ENCODE measurements around the gene BCAS1.

DNA sequence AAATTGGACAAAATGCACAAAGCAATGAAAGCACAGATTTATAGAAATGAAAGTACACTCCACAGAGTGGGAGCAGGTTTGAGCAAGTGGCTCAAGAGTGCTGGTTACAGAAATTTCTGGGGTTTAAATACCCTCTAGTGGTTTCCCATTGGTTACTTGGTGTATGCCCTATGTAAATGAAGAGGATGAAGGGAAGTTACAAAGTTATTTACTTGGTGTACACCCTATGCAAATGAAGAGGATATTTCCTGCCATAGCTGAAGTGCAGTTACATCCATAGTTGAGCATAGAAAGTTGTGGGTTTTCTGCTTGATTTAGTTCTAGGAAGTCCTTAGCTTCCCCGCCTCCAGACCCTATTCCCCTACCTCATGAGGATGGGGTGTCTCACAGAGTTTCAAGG is 22.7 kb downstream of the BCAS1 start:
- TF ChIP-seq, protein P1, sequence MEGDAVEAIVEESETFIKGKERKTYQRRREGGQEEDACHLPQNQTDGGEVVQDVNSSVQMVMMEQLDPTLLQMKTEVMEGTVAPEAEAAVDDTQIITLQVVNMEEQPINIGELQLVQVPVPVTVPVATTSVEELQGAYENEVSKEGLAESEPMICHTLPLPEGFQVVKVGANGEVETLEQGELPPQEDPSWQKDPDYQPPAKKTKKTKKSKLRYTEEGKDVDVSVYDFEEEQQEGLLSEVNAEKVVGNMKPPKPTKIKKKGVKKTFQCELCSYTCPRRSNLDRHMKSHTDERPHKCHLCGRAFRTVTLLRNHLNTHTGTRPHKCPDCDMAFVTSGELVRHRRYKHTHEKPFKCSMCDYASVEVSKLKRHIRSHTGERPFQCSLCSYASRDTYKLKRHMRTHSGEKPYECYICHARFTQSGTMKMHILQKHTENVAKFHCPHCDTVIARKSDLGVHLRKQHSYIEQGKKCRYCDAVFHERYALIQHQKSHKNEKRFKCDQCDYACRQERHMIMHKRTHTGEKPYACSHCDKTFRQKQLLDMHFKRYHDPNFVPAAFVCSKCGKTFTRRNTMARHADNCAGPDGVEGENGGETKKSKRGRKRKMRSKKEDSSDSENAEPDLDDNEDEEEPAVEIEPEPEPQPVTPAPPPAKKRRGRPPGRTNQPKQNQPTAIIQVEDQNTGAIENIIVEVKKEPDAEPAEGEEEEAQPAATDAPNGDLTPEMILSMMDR (IDR thresholded peaks at IDR 0.05; ENCODE audit: low read depth, low read length), result no peak
- TF ChIP-seq EZH2phosphoT487 (IDR thresholded peaks at IDR 0.05; ENCODE audit: low read depth), result no peak

Measured in OCI-LY3 (cell line).